HG02943 (cell line): ENCODE data around the gene MYZAP.

Source experiments
- ATAC-seq: cut with Tn5 transposase; IDR thresholded peaks from one replicate; pipeline ENCODE4 v1.9.1; 2021; ENCODE audit warnings: mild to moderate bottlenecking, low read depth, moderate library complexity; ENCODE audit not compliant: unreplicated experiment

MYZAP gene

DNA sequence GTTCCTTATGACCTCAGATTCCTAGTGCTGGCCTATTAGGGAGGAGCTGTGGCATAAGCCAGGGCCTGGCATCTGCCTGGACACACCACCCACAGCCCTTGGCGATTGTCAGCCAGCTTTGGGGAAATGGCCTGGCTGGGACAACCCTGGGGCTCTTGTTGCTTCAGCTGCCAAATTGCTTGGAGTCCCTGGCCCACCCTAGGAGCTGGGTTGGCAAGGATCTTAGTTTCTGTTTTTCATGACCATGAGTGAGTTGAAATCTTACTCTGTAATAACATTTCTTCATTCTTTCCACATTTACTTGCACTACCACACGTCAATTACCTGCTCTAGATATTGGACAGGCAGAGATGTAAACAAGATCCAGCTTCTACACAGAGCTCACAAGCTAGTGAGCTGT, 1.9 kb upstream of the MYZAP start:
- ATAC-seq = no peak

DNA sequence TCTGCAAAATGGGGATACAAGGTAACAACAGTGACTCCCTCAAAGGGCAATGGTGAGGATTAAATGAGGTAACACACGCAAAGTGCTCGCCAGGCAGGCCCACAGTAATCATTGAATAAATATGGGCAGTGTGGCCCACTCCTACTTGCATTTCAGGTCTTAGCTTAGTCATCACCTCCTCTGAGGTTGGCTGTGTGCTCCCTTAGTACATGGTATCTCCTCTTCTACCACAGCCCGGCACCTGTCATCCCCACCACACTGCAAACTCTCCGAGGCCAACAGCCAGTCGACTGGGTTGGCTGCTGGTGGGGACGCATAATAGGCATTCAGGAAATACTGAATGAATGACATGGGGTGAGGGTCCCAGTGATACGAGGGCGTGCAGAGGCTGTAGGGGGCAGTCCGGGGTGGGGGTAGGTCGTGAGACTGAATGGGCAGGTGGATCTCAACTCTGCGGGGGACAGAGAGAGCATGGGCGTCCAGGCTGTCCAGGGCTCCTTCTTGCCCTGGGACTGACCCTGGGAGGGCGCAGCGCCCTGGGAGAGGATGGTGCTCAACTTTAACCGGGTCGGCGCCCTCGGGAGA, 375 bp upstream of the MYZAP start:
- no peak for ATAC-seq

- ATAC-seq = no peak
These were observed 722 bp downstream of the MYZAP start for GRCh38 chr15:57592426-57592825.

GRCh38 chr15:57592836-57593420, 1.2 kb downstream of the MYZAP start:
- ATAC-seq = no peak

DNA sequence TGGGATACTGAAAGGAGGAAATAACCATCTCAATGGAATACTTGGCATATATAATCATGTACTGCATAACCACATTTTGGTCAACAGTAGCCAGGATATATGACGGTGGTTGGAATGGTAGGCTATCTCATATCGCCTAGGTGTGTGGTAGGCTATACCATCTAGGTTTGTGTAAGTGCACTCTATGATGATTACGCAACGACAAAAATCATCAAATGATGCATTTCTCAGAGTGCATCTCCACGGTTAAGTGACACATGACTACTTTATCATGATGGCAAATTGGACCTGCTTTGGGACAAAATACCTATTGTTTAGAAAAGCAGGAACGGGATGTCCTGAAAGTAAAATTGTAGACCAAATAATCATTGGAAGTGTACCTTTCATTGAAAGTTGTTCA, 2.8 kb downstream of the MYZAP start:
- no peak for ATAC-seq

DNA sequence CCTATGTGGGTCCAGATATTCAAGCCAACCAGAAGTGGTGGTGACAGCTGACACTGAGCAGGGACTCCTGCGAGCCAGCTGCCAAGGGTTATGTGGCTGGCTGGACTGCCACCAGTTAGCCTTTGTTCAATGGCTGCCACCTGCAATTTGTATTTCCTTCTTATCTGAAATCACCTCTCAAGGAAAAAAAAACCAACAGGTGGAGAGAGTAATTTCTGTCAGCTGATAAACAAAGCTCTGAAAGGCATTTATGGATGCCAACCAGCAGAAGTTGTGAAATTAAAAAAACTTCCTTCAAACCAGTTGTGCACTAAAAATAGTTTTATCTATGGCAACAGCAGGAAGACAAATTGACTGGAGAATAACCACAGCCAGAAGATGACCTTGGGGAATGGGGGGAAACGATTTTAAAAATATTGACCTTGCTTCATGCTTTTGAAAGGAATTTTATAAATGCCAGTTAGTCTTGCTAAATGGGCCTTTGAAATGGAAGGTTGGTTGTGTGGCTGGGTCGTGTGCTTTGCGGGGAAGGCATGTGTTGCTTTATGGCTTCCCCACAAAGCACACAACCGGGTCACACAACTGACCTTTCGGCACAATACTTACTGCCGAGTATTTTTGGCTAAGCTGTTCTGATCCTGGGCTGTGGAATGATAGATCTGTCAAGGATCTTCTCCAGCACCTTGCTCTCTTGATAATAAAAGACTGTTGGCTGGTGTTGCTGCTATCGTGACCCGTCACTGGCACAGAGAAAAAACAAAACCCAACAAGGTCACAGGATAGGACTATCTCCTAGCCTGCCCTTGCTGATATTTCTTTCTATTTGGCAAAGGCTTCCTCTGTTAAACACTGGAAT, 3.5 kb downstream of the MYZAP start:
- ATAC-seq = no peak

DNA sequence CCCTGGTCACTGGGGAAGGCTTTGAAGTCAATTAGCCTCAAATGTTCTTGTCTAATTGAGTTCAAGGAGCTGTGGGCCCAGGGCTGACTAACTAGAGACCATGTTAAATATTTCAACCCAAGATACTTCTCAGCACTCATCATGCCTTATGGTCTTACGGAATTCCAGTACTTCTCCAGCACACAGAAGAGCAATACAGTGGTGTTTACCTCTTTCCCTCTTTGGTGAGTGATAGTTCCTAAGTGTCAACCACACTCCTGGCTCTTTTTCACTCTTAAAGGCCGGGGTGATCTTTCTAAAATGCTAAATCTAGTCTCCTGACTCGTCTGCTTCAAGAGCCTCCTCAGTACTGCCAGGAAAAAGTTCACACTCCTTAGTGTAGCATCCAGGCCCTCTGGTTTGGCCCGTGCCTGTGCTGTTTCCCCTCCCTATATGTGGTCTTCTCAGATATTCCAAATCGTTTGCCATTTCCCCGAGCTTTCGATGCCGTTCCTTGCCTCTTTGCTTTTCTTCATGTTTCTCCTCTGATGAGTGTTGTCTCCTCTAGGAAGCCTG, 4.7 kb downstream of the MYZAP start:
- ATAC-seq = no peak

- ATAC-seq = no peak
These were observed 5.3 kb downstream of the MYZAP start for GRCh38 chr15:57596978-57597377.

DNA sequence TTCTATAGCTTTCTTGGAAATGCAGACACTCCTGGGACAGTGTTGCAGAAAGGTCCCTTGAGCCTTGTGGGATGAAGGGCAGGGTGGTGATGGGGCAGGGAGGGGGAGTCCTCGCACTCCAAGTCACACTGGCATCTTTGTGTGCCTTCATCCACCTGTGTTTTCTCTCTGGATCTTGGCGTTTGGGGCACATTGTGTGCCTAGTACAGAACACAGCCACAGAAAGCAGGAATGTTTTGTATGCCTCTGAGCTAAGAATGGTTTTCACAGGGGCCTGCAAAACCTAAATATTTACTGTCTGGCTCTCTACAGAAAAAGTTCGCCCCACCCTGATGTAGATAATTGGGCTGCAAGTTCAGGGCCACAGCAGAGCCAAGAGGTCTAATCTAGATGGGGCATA, 5.7 kb downstream of the MYZAP start:
- no peak for ATAC-seq

DNA sequence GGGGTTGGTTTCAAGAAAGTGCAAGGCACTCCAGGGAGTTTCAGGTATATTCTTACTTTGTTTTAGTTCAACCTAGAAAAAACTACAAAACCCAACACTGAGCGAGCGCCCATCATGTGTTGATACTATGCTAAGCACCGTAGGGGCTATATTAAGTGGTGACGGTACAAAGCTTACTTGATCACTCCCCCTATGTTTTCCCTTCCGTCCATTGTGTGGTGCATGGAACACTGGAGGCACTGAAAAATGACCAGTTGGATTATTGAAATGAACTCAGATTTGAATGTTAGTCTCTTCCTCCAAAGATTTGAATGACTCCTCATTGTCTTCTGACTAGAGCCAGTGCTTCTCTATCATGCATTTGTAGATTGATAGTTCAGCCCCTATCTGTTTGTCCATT, 6.6 kb downstream of the MYZAP start:
- ATAC-seq = no peak

- no peak for ATAC-seq
These were observed 7.6 kb downstream of the MYZAP start for GRCh38 chr15:57599296-57599810.

GRCh38 chr15:57600197-57600596, 8.5 kb downstream of the MYZAP start:
- no peak for ATAC-seq

GRCh38 chr15:57604507-57604906, 12.8 kb downstream of the MYZAP start:
- ATAC-seq = no peak

GRCh38 chr15:57605491-57605890, 13.8 kb downstream of the MYZAP start:
- ATAC-seq = no peak

DNA sequence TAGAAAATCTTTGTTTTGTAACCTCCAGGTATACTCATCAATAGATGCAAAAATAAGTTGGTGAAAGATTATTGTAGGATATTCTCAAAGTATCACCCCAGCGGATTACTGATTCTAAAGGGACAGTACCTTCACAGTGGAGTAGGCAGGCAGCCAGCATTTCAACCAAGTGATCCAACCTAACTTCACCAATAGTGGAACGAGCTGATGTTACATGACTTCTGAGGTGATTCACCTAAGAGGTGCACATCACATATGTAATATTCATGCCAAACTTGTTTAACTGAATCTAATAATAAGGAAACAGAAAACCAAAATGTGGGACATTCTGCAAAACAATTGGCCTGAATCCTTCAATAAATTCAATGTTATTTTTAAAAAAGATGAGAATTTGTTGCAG, 14.3 kb downstream of the MYZAP start:
- no peak for ATAC-seq

DNA sequence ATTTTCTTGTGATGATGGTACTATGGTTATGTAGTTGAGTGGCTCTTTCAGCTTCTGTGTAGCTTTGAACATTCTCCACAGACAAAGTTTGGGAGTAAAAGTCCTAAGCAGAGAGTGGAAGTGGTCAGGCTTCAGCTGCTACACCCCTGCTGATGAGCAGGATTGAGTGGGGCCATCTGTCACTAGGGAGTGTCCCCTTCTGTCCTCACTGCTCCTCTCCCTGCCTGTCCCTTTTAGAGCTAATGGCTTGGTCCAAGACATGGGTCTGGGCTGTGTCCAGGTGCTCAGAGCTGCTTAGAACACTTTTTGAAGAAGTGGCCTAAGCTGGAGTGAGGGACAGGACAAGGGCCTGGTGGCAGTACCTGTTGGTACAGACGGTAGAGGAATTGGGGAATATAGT, 15.1 kb downstream of the MYZAP start:
- ATAC-seq = no peak

- ATAC-seq = no peak
These were observed 15.9 kb downstream of the MYZAP start for GRCh38 chr15:57607570-57608000.

- ATAC-seq = no peak
These were observed 18.3 kb downstream of the MYZAP start for GRCh38 chr15:57609805-57610529.

DNA sequence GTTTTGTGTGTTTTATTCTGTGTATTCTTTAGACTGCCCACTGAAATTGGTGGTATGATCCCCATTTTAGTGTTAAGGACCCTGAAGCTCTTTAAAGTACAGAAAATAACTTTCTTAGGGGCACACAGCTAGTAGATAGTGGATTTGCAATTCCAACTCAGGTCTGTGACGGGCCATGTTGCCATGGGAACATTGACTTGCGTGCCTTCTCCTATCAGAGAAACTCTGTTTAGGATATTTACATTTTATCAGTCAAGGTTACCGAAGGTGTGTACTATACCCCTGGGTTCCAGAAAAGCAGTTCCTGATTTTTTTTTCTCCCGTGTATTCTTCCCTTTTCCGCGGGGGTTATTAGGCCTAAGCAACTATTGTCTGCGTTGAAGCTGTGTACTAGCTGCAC, 19.4 kb downstream of the MYZAP start:
- ATAC-seq = no peak

- ATAC-seq = no peak
These were observed 20.2 kb downstream of the MYZAP start for GRCh38 chr15:57611938-57612337.

DNA sequence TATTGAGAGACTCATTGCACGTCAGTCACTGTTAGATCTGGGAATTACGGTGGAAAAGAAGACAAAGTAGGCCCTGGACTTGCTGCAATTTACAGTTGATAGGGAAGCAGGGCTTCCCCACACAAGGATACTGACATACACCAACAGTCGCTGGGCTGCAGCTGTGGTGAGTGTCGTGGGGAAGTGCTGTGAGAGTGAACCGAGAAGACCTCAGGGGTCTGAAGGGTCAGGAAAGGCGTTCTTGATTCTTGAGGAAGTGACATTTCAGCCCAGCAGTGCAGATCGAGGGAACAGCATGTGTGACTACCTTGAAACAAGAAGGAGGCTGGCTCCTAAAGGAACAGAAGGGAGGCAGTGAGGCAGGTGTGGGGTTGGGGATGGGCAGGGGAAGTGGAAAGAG, 22.5 kb downstream of the MYZAP start:
- ATAC-seq = no peak
